ENCODE results near the gene CIP2A.

Gene CIP2A

DNA sequence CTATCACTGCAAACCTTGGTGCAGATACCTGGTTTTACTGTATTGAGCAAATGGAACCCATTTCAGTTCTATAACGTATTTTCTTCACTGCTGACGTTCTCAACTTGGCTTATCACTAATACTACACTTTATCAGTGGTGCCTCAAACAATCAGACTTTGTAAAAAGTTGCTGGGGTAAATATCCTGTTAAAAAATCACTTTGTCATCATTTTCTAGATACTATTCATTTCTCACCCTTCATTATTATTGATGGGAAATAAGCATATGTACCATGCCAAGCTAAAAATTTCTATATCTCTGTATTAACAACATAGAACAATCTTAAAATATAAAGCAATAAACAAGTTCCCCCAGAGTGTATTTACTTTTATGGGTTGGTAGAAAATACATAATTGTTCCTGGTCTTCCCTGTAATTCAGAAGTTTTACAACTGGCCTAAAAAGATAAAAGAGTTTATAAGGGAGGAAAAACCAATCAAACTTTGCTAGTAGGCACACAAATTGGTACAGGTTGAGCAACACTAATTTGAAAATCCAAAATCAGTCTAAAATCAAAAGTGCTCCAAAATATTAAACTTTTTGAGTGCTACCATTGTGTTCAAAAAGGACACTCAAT lies 33.2 kb downstream of the CIP2A start:
- no peak for DNase-seq

DNA sequence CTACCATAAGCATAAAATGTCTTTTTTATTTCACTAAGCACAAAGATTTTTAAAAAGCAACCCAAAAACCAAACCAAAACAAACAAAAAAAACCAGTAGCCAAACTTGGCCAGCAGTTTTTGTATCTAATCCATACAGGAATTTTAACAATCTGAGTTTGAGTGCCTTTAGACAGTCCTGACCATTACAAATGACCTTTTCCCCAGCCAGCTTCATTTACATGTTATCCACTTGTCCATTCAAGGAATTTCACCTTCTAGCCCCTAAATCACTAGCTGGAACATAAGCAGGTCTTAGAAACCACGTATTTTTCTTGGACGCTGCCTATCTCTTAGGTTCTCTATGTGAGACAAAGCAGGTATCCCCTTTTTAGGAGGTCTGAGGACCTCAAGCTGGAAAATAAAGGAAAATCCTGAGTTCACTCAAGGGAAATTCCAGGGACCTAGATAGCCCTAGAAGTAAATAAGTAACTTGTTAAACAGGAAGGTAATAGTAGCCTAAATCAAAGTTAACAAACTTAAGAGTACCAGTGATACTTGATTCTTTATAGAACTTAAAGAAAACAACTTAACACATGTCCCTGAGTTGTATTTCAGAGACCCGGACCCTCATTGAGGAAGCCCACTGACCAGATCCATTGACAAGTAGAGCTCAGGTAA lies 34.2 kb downstream of the CIP2A start:
- no peak for DNase-seq

DNA sequence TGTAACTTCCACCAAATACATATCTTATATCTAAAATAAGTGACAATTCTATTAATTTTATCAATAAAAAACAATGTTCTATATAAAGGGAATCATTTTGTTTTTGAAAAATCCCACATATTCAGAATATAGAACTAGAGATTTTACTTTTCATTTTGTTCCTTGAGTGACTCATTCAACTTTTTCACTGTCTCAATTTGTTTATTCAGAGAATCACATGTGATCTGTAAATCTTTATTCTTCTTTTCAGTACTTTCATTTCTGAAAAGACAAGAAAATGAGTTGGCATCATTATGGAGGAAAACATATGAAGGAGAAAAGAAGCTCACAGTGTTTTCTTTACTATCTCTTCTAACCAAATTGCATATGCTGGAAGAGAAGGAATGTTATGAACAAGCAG lies 35.0 kb downstream of the CIP2A start:
- no peak for DNase-seq

DNA sequence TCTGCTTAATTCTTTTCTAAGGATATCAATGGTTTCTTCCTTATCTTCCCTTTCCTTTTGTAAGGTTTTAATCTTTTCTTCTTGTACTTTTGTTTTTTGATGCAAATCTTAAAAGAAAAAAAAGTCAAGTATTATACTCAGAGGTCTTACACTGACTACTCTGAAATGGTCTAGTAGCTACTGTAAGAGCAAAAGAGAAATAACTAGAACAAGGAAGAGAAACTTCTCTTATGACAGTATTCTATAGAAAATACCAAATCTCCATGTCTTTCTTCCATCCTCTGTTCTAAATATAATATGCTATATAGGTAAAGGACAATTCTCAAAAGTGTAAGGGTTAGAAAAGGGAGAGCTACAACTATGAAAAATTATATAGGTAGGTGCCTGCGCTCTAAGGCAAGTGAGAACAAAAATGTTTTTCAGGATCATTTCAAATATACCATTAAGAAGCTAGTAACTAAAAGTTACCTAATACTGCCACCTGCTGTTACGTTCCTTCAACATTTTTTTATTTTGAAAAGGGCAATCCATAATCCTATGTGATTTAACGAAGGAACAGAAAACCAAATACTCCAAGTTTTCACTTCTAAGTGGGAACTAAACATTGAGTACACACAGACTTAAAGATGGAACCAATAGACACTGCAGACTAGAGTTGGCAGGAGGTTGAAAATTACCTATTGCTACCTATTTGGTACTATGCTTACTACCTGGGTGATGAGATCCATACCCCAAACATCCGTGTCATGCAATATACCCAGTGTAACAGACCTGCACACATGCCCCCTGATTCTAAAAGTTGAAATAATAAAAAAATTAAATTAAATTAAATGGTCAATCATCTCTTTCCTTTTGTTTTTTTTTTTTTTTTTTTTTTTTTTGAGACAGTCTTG lies 36.7 kb downstream of the CIP2A start:
- DNase-seq: peak; percentile 78

DNA sequence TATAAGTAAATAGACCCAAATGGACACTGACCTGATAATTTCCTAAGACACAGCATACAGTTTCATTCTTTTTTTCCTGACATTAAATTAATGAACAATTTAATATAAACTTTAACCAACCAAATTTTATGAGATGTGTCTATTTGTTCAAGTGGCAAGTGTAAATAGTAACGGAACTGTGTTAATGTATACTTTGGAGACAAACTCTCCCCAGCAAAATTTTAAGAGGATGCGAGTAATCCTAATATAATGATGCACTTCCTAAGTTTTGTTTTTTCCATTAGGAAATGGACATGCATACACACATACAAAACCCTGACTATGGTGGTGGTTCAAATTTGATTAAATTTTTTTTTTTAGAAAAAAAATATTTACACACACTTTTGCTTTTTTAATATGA lies 40.4 kb downstream of the CIP2A start:
- no peak for DNase-seq

DNA sequence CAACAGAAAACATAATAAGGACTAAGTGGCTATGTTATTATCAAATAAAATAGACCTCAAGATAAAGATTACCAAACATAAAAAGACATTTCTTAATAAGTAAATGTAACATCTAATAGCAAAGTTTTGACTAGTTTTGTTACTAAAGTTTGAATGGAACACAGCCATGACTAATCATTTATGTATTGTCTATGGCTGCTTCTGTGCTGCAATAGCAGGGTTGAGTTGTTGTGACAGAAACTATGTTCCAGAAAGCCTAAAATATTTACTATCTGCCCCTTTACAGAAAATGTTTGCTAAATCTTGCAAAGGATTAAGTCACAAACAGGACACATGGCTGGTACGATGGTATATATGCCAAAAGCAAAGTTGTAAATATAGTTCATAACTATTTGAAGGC lies 40.9 kb downstream of the CIP2A start:
- DNase-seq: no peak

DNA sequence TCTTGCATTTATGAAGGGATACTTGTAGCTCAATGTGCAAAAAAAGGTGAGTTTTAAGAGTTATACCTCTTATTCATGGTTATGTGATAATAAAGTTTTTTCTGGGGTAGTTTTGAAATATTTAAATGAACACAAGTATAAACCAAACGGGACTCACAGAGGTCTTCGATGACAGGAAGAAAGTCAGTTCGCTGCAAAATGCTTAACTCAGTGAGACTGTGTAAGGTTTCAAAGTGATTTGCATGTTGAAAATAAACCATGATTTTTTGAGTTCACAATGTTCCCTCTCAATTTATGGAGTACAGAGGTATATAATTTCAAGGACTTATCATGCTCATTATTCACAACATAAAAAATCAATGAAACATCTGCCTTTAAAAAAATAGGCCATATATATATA lies 42.5 kb downstream of the CIP2A start:
- no peak for DNase-seq

DNA sequence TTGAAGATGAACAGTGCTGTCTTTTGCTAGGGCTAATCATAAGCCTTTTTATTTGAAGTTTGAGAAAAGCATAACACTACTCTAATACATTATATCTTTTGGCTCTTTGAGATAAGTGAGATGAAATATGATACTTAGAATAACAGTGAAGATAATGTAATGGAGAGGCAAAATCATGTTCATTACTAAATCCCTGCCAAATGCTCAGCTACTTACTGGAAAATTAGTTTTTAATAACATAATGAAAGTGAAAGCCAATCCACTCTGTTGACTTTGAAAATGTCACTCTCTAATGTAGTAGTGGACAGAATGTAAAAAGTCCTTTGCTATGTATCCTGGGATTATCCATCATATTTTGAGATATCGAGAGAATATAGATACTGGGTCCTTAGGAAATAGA lies 43.0 kb downstream of the CIP2A start:
- no peak for DNase-seq

DNA sequence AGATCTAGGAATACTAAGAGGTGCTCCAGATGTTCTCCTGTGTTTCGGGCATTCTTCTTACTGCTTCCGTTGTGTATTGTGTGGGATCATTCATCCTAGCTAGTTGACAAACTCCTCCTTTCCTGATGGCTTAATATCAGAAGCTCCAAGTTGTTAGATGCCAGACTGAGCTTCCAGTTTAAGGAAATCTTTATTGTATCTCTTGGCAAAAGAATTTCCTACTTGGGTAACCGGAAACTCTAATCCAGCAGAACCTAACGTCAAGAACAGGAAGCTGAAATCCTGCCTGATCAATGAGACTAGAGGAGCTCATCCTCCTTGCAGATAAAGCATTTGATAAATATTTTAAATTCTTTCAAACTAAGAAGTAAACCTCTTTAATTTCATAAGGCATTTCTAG lies 51.2 kb downstream of the CIP2A start:
- peak; percentile 45 for DNase-seq

DNA sequence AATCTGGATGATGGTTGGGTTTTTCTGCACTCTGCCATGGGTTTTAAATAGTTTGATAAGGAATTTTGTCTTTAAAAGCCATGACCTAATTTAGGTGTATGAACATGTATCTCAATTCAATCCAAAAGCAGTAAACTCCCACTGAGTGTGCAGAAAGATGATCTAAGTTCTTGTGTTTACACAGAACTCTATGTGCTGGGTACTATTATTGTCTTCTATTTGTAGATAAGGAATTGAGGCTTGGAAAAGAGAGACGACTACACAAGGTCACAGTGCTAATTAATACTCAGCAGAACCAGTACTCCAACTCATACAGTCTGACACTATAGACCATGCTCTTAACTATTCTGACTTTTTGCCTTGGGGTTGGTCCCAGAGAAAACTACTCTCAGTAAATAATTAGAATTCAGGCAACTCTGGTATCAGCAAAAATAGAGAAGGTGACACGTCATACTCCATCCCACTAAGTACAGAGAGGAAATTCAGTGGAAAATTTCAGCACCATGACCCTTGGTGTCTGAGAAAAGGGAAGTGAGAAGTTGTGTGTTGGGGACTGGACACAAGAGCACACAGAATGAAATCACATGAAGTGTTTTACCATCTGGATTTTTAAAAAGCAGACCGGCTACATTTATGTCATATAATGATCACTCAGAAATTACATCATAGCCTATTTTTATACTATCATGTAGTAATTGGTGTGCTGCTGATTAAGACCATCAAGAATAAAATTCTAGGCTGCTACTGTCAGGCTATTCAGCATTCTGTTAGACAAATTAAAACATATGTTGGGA lies 60.6 kb downstream of the CIP2A start:
- DNase-seq: peak; percentile 46

DNA sequence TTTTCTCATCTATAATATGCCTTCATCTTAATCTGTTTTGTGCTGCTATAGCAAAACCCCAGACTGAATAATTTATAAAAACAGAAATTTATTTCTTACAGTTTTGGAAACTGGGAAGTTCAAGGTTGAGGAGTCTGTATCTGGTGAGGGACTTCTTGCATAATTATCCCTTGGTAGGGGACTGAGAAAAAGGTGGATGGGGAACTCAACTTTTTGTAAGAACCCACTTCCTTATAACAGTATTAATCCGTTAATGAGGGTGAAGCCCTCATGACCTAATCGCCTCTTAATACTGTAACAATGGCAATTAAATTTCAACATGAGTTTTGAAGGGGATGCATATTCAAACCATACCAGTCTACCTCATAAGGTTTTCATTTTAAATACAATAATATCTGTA lies 61.4 kb downstream of the CIP2A start:
- DNase-seq: peak; percentile 14

DNA sequence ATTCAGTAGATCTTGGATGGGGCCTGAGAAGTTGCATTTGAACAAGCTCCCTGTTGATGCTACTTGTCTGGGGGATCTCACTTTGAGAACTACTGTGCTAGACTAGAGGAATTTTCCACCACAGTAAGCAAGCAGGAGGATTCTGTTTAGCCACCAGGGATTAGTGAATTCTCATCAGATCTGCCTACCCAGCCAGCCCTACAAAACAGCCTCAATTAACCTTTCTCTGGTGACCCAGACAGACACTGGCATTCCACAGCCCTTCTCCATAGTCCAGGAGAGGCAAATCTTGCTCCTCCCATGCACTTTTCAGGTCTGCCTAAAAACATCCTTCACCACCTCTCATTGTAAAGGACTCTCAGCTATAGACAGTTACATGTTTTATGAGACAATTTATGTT lies 62.1 kb downstream of the CIP2A start:
- DNase-seq: no peak

DNA sequence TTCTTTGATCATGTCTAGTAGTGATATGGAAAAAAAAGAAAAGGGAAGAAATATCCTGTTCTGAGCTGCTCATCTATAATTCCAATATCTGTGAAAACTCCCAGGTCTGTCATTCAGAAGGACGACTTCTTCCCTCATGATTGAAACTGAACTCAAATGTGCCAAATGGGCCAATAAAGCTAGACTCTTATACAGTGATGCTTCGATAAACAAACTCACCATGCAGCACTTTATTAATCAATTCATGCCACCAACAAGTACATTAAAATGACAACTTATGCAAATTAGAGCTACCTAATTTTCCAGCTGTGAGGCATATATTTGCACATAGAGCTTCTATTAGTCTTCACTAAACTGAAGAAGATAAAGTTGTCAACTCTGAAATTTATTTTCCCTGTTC lies 63.3 kb downstream of the CIP2A start:
- no peak for DNase-seq

DNA sequence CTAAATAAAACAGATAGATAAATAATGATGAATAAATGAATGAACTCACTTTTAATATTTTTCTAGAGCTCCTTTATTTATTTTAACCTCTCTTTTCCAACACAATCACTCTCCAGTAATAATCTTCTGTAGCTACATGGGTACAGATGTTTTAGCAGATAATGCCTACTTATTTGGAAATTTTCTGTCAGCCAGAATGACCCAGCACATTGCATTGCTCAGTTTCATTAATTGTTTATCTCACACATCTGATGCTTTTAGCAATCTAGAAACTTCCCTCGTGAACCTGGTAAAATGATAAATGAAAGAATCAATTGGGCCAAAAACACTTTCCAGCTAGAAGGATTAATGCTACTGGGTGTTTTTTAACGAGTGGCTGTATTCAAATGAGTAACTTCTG lies 64.0 kb downstream of the CIP2A start:
- DNase-seq: peak; percentile 39

DNA sequence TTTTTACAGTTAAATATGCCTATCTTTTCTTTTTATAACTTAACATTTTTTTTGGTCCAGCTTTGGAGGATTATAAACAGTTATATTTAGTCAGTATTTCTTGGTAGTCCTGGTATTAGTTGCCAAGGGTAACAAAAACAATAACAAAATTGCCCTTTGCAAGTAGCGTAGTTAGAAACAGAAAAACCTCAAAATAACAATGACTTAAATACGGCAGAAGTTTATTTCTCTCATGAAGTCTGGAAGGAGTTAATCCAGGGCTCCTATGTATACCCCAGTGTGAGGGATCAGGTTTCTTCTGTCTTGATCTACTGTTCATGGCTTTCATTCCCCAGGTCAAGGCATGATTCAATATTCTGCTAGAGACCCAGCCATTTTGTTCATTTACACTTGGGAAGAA lies 64.7 kb downstream of the CIP2A start:
- DNase-seq: no peak

DNA sequence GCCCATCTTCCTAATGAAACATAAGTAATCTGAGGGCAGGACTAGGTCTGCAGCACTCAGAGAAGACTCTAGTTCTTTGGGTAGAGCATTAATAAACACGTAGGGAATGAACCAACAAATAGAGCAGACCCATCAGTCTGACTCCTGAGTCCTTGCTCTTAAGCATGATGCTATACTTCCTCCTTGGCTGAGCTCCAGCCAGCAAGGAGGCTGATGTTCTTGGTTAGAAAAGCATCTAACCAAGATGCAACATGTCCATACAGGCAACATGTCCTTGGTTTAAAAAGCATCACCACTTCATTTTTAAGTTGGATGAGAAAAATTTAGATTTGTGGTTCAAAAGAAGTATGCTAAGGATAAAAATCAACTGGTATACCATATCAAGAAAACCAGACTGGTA lies 70.3 kb downstream of the CIP2A start:
- DNase-seq: peak; percentile 23

DNA sequence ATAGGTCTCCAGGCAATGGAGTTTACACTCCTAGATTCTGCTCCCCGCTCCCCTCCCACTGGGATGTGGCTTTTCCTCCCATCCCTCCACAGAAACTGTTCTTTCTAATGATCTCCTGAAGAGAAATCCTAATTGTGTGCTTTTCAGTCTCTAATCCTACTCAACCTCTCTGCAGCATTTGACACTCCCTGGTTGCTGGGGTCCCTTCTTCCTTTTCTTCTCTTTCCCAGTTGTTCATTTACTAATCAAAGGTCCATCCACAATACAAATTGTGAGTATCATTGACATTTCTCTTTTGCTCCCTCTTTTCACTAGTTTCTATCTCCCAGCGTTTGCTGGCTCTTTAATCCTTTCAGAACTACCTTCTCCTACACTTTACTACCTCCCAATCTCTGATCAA lies 72.4 kb downstream of the CIP2A start:
- DNase-seq: no peak

DNA sequence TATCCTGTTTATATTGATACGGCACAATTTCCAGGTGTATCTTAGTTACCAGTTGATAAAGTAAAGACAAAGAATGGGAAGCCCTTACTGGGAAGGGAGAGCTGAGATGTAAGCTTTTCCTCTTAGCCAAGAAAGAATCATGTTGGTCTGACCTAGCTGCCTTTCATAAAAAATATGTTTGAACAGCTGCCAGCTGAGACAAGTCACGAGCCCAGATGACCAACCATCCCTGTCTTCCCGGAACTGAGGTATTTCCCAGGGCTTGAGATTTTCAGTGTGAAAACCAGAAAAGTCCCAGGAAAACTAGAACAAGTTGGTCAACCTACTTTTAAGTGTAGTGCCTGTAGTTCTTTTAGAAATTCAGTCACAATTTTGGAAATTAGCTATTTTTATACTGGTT lies 75.3 kb downstream of the CIP2A start:
- no peak for DNase-seq

DNA sequence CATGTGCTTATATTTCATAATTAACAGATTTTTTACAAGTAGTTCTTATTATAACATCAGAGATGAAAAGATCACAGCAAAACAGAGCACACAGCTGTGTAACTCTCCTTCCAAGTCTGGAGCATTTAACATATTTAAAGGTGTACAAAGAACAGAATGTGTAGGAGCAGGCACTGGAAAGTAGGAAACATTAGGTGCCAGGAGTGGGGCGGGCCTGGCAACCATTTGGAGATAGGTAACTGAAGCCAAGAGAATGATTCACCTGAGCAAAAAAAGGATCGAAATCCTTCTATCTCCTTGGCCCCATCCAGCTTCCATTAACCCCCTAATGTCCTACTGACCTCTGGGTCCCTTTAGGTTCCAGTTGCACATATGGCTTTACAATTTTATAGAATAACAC lies 76.6 kb downstream of the CIP2A start:
- DNase-seq: no peak

DNA sequence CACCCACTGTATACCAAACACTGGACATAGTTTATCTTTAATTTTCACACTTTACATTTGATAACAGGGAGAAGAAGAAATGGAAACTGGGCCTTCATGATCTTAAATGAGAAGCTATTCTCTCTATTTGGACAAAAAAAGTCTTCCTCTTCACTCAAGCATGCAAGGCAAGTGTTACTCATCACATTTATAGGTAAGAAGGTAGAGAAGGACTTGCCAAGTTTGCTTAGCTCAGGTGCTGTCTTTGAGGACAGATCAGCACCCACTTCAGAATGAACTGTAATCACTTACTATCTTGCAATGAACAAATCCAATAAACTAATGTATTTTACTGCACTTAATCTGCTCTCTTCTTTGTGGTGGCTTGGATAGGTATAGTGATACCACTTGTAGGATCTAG lies 77.7 kb downstream of the CIP2A start:
- no peak for DNase-seq

DNA sequence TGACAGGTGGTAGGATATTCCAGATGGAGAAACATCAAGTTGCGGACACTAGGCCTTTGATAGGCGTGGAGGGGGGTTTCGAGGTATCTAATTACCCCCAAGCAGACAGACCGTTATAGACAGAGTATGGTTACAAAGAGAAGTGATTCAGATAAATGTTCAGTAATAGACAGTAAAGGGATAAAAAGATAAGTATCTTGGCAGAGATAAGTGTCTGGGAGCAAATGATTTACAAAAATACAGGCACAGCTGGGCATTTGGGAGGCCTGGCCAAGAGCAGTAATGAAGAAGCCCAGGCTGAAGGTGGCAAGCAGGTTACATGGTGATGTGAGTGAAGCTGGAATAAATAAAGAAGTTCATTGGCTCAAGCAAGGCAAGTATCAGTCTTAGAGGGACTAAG lies 78.2 kb downstream of the CIP2A start:
- no peak for DNase-seq

DNA sequence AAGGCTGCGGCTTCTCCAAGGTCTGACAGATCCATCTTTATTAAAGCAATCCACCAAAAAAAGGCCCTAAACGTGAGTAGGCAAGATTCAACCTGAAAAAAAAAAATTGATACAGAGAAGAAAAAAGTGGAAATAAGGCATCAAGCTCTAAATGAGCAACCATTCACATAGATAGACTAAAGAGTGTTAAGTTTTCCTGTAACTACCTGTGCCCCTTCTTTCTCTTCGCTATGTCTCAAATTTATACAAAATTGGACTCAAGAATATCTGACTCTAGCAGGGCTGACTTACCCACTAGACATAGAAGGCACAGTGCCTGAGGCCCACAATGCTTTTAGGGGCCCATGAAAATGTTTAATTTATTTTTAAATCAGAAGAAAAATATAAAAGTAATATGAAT lies 78.7 kb downstream of the CIP2A start, which contains the start of gene MYH15:
Gene MYH15, minus strand, starts transcription at position 101 of the 400 bp plus-strand sequence. Its CDS starts 66 bp downstream, at position 35.
- DNase-seq: no peak

DNA sequence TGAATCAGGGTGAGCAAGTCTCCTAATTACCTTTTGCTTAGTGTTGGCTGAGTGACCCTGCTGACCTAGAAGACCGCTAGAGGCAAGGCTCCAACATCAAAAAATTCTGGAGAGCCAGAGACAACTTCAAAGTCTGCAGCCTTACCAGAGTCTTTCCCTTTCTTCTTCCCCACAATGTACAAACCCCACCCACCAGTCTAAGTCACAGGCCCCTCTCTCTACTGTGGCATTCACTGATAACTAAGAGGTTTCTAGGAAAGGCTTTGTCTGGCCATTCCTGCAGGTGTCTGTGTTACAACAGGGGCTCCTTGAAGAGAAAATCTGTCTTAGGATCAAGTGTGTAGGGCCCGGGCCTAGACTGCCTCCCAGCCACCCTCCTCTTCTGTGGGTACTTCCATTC lies 79.4 kb downstream of the CIP2A start:
- DNase-seq: peak; percentile 10

Measured in hematopoietic multipotent progenitor cell treated with erythropoietin and hydrocortisone succinate and interleukin-3 and kit ligand, for 4 days (in vitro differentiated cells).